IMR-90 (cell line): ENCODE data around the gene SMYD1.
A peak's percentile ranks its signal among the peaks of the same experiment; 100 is the strongest.

ENCODE experiments used
- CTCF ChIP-seq: conservative IDR thresholded peaks from 2 replicates; pipeline ENCODE4 v1.5.1; 2012; ENCODE audit warnings: mild to moderate bottlenecking, low read depth, low read length, improper control_type of control experiment
- ELK1 ChIP-seq: fragments of 150-350 bp; IDR thresholded peaks from 2 replicates; pipeline ENCODE4 v1.6.1; 2016; ENCODE audit warnings: low read depth, mild to moderate bottlenecking, low read length, moderate library complexity, borderline replicate concordance
- MAFK ChIP-seq: IDR thresholded peaks from 2 replicates; pipeline ENCODE4 v1.6.1; 2012; ENCODE audit warnings: low read depth, low read length, improper control_type of control experiment
- POLR2A ChIP-seq: IDR thresholded peaks from 2 replicates; pipeline ENCODE4 v1.6.1; 2012; ENCODE audit warnings: mild to moderate bottlenecking, low read depth, low read length
- RCOR1 ChIP-seq: IDR thresholded peaks from 2 replicates; pipeline ENCODE4 v1.6.1; 2012; ENCODE audit warnings: mild to moderate bottlenecking, low read length, improper control_type of control experiment; ENCODE audit not compliant: insufficient replicate concordance

- TF ChIP-seq CTCF (peak; percentile 74), RCOR1 (no peak), MAFK (no peak), POLR2A (no peak), ELK1 (no peak)
Observed at GRCh38 chr2:88059979-88060906, 7.4 kb upstream of the SMYD1 start.
